H9 (cell line): ENCODE results near the gene CCDC198. TPM values are rescaled to one million over a fixed set of nuclear protein-coding genes. Genes with fewer than 3 reads are reported as not detected.

ENCODE experiments used
- DNase-seq: peaks from one replicate; pipeline ENCODE4 v3.0.0-alpha.2; 2017
- H2AFZ ChIP-seq: one replicate; pipeline ENCODE4 v1.6.1; 2013; ENCODE audit warnings: mild to moderate bottlenecking, low read length, control low read depth, moderate library complexity
- H2AK5ac ChIP-seq: 2 replicates; pipeline ENCODE4 v1.6.1; 2013; ENCODE audit warnings: low read length, control low read depth, mixed read lengths; ENCODE audit not compliant: insufficient read length
- H2BK120ac ChIP-seq: one replicate; pipeline ENCODE4 v1.6.1; 2013; ENCODE audit warnings: low read depth, mild to moderate bottlenecking, low read length, control low read depth, inconsistent platforms; ENCODE audit not compliant: poor library complexity, severe bottlenecking
- H2BK12ac ChIP-seq: 2 replicates; pipeline ENCODE4 v1.6.1; 2013; ENCODE audit warnings: low read length, control low read depth, mixed read lengths, low read depth; ENCODE audit not compliant: insufficient read length
- H2BK15ac ChIP-seq: 2 replicates; pipeline ENCODE4 v1.6.1; 2013; ENCODE audit warnings: low read depth, low read length, control low read depth
- H2BK20ac ChIP-seq: one replicate; pipeline ENCODE4 v1.6.1; 2013; ENCODE audit warnings: low read depth, mild to moderate bottlenecking, low read length, control low read depth, inconsistent platforms; ENCODE audit not compliant: poor library complexity, severe bottlenecking
- H2BK5ac ChIP-seq: 2 replicates; pipeline ENCODE4 v1.6.1; 2013; ENCODE audit warnings: low read length, control low read depth, mixed read lengths; ENCODE audit not compliant: insufficient read length
- H3K14ac ChIP-seq: 2 replicates; pipeline ENCODE4 v1.6.1; 2013; ENCODE audit warnings: low read length, control low read depth; ENCODE audit not compliant: insufficient read depth
- H3K18ac ChIP-seq: 2 replicates; pipeline ENCODE4 v1.6.1; 2013; ENCODE audit warnings: low read depth, mild to moderate bottlenecking, mixed read lengths, low read length, control low read depth; ENCODE audit not compliant: insufficient read length
- H3K23ac ChIP-seq: 2 replicates; pipeline ENCODE4 v1.6.1; 2013; ENCODE audit warnings: low read length, control low read depth, mixed read lengths, low read depth; ENCODE audit not compliant: insufficient read length
- H3K23me2 ChIP-seq: 2 replicates; pipeline ENCODE4 v1.6.1; 2013; ENCODE audit warnings: low read depth, mild to moderate bottlenecking, mixed read lengths, low read length, control low read depth; ENCODE audit not compliant: insufficient read length, poor library complexity, severe bottlenecking
- H3K27ac ChIP-seq: 2 replicates; pipeline ENCODE4 v1.5.1; 2013; ENCODE audit warnings: low read length, control low read depth, mixed read lengths, low read depth; ENCODE audit not compliant: insufficient read length
- H3K27me3 ChIP-seq: 2 replicates; pipeline ENCODE4 v1.6.1; 2013; ENCODE audit warnings: low read length, control low read depth, inconsistent platforms; ENCODE audit not compliant: insufficient read depth
- H3K4ac ChIP-seq: 2 replicates; pipeline ENCODE4 v1.6.1; 2013; ENCODE audit warnings: low read depth, mild to moderate bottlenecking, control low read depth, inconsistent platforms, low read length, moderate library complexity
- H3K4me1 ChIP-seq: 2 replicates; pipeline ENCODE4 v1.6.1; 2013; ENCODE audit warnings: low read length, control low read depth, inconsistent platforms; ENCODE audit not compliant: insufficient read depth
- H3K4me2 ChIP-seq: 2 replicates; pipeline ENCODE4 v1.6.1; 2013; ENCODE audit warnings: low read length, control low read depth, mixed read lengths; ENCODE audit not compliant: insufficient read length, insufficient read depth
- H3K56ac ChIP-seq: 2 replicates; pipeline ENCODE4 v1.6.1; 2013; ENCODE audit warnings: low read depth, mild to moderate bottlenecking, mixed read lengths, low read length, control low read depth; ENCODE audit not compliant: insufficient read length
- H3K79me1 ChIP-seq: 2 replicates; pipeline ENCODE4 v1.6.1; 2013; ENCODE audit warnings: low read depth, mild to moderate bottlenecking, moderate library complexity, low read length, control low read depth, inconsistent platforms; ENCODE audit not compliant: insufficient read depth, poor library complexity, severe bottlenecking
- H3K79me2 ChIP-seq: 2 replicates; pipeline ENCODE4 v1.6.1; 2013; ENCODE audit warnings: low read length, control low read depth, inconsistent platforms; ENCODE audit not compliant: insufficient read depth
- H3K9ac ChIP-seq: 2 replicates; pipeline ENCODE4 v1.6.1; 2013; ENCODE audit warnings: low read length, control low read depth, mixed read lengths; ENCODE audit not compliant: insufficient read length; ENCODE audit errors: extremely low read depth
- H3K9me3 ChIP-seq: one replicate; pipeline ENCODE4 v1.6.1; 2013; ENCODE audit warnings: low read depth, low read length, inconsistent platforms; ENCODE audit not compliant: control insufficient read depth
- H3T11ph ChIP-seq: one replicate; pipeline ENCODE4 v1.6.1; 2013; ENCODE audit warnings: mild to moderate bottlenecking, low read length, control low read depth, inconsistent platforms
- H4K20me1 ChIP-seq: one replicate; pipeline ENCODE4 v1.6.1; 2013; ENCODE audit not compliant: control insufficient read depth, insufficient read length, insufficient read depth
- H4K5ac ChIP-seq: 2 replicates; pipeline ENCODE4 v1.6.1; 2013; ENCODE audit warnings: low read depth, mild to moderate bottlenecking, mixed read lengths, low read length, control low read depth; ENCODE audit not compliant: insufficient read length
- H4K8ac ChIP-seq: replicated peaks from 2 replicates; pipeline ENCODE4 v1.6.1; 2013; ENCODE audit warnings: low read length, control low read depth, mixed read lengths, low read depth; ENCODE audit not compliant: insufficient read length
- H4K91ac ChIP-seq: 2 replicates; pipeline ENCODE4 v1.6.1; 2013; ENCODE audit warnings: low read depth, mild to moderate bottlenecking, moderate library complexity, mixed read lengths, low read length, control low read depth; ENCODE audit not compliant: insufficient read length
- H3K27ac Mint-ChIP-seq, 3 experiments: 2 replicates in 2 of 3; 3 replicates in 1 of 3; pipeline ENCODE4 v1.8.0; 2020 to 2021; ENCODE audit warnings: mixed read lengths in 3 of 3, mild to moderate bottlenecking in 1 of 3, moderate library complexity in 1 of 3
- H3K27me3 Mint-ChIP-seq: 2 replicates; pipeline ENCODE4 v1.8.0; 2021; ENCODE audit warnings: low read depth, mild to moderate bottlenecking, moderate library complexity, mixed read lengths
- H3K36me3 Mint-ChIP-seq, 3 experiments: 2 replicates in 2 of 3; 3 replicates in 1 of 3; pipeline ENCODE4 v1.8.0; 2020 to 2021; ENCODE audit warnings: low read depth in 3 of 3, mixed read lengths in 3 of 3; ENCODE audit not compliant: insufficient read depth in 1 of 3
- H3K4me1 Mint-ChIP-seq, 2 experiments: 2 replicates each; pipeline ENCODE4 v1.8.0; 2020; ENCODE audit warnings: mixed read lengths in 2 of 2
- H3K4me3 Mint-ChIP-seq, 2 experiments: 2 replicates in 1 of 2; 3 replicates in 1 of 2; pipeline ENCODE4 v1.8.0; 2020 to 2021; ENCODE audit warnings: mild to moderate bottlenecking in 2 of 2, mixed read lengths in 2 of 2, moderate library complexity in 1 of 2
- H3K9me3 Mint-ChIP-seq, 2 experiments: 2 replicates in 1 of 2; 3 replicates in 1 of 2; pipeline ENCODE4 v1.8.0; 2020; ENCODE audit warnings: mild to moderate bottlenecking in 2 of 2, mixed read lengths in 2 of 2, moderate library complexity in 1 of 2
- CTCF ChIP-seq: fragments of 200-600 bp; sonication (generic); conservative IDR thresholded peaks from 3 replicates; pipeline ENCODE4 v1.8.0; 2021; ENCODE audit warnings: antibody characterized with exemption, mild to moderate bottlenecking
- WGBS: extraction: QIAGEN DNeasy Blood & Tissue Kit; methylation state at CpG from one replicate; pipeline ENCODE4 v1.1.7; 2013; ENCODE audit warnings: missing lambda C conversion rate, low lambda C conversion rate, mixed read lengths; ENCODE audit not compliant: insufficient read length; ENCODE audit errors: extremely low coverage; 5-methylcytosine and 5-hydroxymethylcytosine counted together
- total RNA-seq: library from RNA; stranded (reverse); gene quantifications from 2 replicates; pipeline ENCODE4 v1.2.1, GENCODE V29; 2021

CCDC198 gene
- total RNA-seq, 1 experiment from 2014 or later = not detected

DNA sequence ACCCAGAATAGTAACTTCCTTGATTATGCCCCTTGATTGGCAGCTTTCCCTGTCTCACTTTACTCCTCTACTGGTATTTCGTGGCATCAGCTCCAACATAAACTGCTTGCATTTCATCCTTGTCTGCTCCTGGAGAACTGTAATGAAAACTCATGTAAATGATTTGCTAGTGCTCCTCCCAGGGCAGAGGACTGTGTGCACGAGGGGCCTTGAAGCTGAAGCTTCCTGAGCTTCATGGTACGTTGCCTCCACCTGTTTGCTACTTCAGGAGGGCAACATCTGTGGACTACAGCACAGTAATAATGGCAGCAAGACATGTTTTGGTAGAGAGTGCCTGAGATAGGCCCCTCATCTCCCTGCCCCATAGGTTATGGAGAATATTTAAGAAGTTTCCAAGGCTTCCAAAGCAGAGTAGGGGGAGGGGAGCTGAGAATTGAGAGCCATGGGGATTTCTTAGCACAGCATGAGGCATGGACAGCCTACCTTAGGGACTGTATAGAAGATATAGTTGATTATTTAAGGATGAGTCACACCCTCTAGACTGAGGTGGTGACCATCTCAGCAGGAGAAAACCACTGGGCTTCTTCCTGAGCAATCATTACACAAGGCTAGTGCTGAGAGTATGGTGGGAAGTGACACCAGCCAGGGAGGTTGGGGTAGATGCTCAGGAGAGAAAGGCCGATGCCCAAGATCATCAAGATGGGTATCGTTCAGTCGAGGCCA is 29.5 kb downstream of the CCDC198 start:
- no peak overlapping the region for H3K4me2 ChIP-seq
- H3K36me3 Mint-ChIP-seq = peaks cover 0 to 4% (median 0%) of the 10 kb centered on the region in 3 experiments; a peak in 1 of 7 replicates
- H3K4me1 Mint-ChIP-seq = no peaks in the 10 kb centered on the region
- H3K23me2 ChIP-seq = no peaks in the 10 kb centered on the region
- H3K27me3 ChIP-seq = no peaks in the 10 kb centered on the region
- WGBS = no CpG with 5 or more reads among the region's 6 CpGs
- no peak overlapping the region for H2BK12ac ChIP-seq
- H4K91ac ChIP-seq = no peak overlapping the region
- no peak overlapping the region for H3K14ac ChIP-seq
- H3K9me3 ChIP-seq = no peaks in the 10 kb centered on the region
- no peak overlapping the region for H2BK20ac ChIP-seq
- H2BK120ac ChIP-seq = no peak overlapping the region
- peaks cover 0 to 2% of the 10 kb centered on the region in 2 experiments; a peak in 2 of 5 replicates for H3K9me3 Mint-ChIP-seq
- H3T11ph ChIP-seq = no peak overlapping the region
- H2BK15ac ChIP-seq = no peak overlapping the region
- no peaks in the 10 kb centered on the region for H3K27me3 Mint-ChIP-seq
- H3K56ac ChIP-seq = no peak overlapping the region
- no peak overlapping the region for H2BK5ac ChIP-seq
- no peaks in the 10 kb centered on the region for H3K79me1 ChIP-seq
- no peak overlapping the region for H4K5ac ChIP-seq
- H2AFZ ChIP-seq = no peak overlapping the region
- no peak overlapping the region for H3K27ac ChIP-seq
- no peak overlapping the region for H4K8ac ChIP-seq
- no peak for DNase-seq
- no peak overlapping the region for H3K4me3 Mint-ChIP-seq
- H3K79me2 ChIP-seq = no peaks in the 10 kb centered on the region
- H3K27ac Mint-ChIP-seq = peak overlapping the region in 1 of 3 experiments; percentile 5; a peak in 1 of 7 replicates
- no peak overlapping the region for H3K18ac ChIP-seq
- H3K9ac ChIP-seq = no peak overlapping the region
- H4K20me1 ChIP-seq = no peaks in the 10 kb centered on the region
- TF ChIP-seq CTCF = no peak
- H3K23ac ChIP-seq = no peak overlapping the region
- H3K4ac ChIP-seq = no peak overlapping the region
- no peak overlapping the region for H2AK5ac ChIP-seq
- H3K4me1 ChIP-seq = no peaks in the 10 kb centered on the region
